Chondrocyte (in vitro differentiated cells): ENCODE data around the gene OR51V1. TPM values are rescaled to one million over a fixed set of nuclear protein-coding genes. Genes with fewer than 3 reads are reported as not detected.
"Not testable (repeated sequence)": the region's sequence is repeated elsewhere in the genome, so short reads cannot be mapped to it uniquely, and the experiment has no call there.

Experiments
- DNase-seq: peaks from one replicate; pipeline ENCODE4 v3.0.0; 2021; ENCODE audit warnings: mixed read lengths, low spot score
- H3K27ac Mint-ChIP-seq: one replicate; pipeline ENCODE4 v1.8.0; 2021; ENCODE audit warnings: mild to moderate bottlenecking, moderate library complexity, mixed read lengths; ENCODE audit not compliant: unreplicated experiment
- H3K27me3 Mint-ChIP-seq: 2 replicates; pipeline ENCODE4 v1.8.0; 2021; ENCODE audit warnings: low read depth, mixed read lengths
- H3K36me3 Mint-ChIP-seq: 2 replicates; pipeline ENCODE4 v1.8.0; 2021; ENCODE audit warnings: low read depth, mixed read lengths
- H3K4me1 Mint-ChIP-seq: 2 replicates; pipeline ENCODE4 v1.8.0; 2021; ENCODE audit warnings: low read depth, mild to moderate bottlenecking, mixed read lengths
- H3K4me3 Mint-ChIP-seq: one replicate; pipeline ENCODE4 v1.8.0; 2021; ENCODE audit warnings: mild to moderate bottlenecking, moderate library complexity, mixed read lengths; ENCODE audit not compliant: unreplicated experiment
- H3K9me3 Mint-ChIP-seq: 2 replicates; pipeline ENCODE4 v1.8.0; 2021; ENCODE audit warnings: low read depth, mixed read lengths
- long read RNA-seq: library from polyadenylated mRNA; stranded (forward); transcript quantifications from one replicate; pipeline ENCODE4 v2.0.0, GENCODE V29; 2021
- total RNA-seq: library from RNA; stranded (reverse); gene quantifications from 3 replicates; pipeline ENCODE4 v1.2.1, GENCODE V29; 2021
- TF ChIP-seq, protein P1 (sequence below): fragments of 200-600 bp; sonication (generic); IDR thresholded peaks from 2 replicates; pipeline ENCODE4 v1.5.0; 2021; ENCODE audit warnings: antibody characterized with exemption, mild to moderate bottlenecking, moderate library complexity

Gene OR51V1, protein sequence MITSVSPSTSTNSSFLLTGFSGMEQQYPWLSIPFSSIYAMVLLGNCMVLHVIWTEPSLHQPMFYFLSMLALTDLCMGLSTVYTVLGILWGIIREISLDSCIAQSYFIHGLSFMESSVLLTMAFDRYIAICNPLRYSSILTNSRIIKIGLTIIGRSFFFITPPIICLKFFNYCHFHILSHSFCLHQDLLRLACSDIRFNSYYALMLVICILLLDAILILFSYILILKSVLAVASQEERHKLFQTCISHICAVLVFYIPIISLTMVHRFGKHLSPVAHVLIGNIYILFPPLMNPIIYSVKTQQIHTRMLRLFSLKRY
- total RNA-seq = not detected in 3 replicates
- long read RNA-seq = 0 reads

DNA sequence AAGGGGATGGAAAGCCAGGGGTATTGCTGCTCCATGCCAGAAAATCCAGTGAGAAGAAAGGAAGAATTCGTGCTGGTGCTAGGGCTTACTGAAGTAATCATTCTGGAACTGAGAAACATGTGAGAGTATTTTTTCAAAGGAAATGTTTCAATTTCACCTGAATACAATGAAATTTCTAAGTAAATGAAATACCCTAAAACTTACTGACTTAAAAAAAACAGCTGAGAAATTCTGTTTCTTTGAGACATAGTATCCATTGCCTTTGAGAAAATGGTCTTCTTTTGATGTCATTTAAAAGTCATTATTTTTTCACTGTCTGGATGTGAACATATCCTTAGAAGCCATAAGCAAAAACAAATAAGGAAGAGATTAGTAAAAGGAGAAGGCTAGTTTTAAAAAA is at the start of gene OR51V1:
Gene OR51V1, minus strand, starts transcription at position 101 of the 400 bp plus-strand sequence. Its CDS starts 0 bp downstream, at position 101.
- Mint-ChIP-seq H3K4me1 (no peaks in the 10 kb centered on the region), H3K36me3 (no peaks in the 10 kb centered on the region), H3K4me3 (no peak within 1 kb of the TSS), H3K9me3 (no peaks in the 10 kb centered on the region), H3K27ac (no peak within 1 kb of the TSS), H3K27me3 (peaks cover 33% of the 10 kb centered on the region)
- no peak for DNase-seq
- TF ChIP-seq, protein P1, sequence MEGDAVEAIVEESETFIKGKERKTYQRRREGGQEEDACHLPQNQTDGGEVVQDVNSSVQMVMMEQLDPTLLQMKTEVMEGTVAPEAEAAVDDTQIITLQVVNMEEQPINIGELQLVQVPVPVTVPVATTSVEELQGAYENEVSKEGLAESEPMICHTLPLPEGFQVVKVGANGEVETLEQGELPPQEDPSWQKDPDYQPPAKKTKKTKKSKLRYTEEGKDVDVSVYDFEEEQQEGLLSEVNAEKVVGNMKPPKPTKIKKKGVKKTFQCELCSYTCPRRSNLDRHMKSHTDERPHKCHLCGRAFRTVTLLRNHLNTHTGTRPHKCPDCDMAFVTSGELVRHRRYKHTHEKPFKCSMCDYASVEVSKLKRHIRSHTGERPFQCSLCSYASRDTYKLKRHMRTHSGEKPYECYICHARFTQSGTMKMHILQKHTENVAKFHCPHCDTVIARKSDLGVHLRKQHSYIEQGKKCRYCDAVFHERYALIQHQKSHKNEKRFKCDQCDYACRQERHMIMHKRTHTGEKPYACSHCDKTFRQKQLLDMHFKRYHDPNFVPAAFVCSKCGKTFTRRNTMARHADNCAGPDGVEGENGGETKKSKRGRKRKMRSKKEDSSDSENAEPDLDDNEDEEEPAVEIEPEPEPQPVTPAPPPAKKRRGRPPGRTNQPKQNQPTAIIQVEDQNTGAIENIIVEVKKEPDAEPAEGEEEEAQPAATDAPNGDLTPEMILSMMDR = no peak

DNA sequence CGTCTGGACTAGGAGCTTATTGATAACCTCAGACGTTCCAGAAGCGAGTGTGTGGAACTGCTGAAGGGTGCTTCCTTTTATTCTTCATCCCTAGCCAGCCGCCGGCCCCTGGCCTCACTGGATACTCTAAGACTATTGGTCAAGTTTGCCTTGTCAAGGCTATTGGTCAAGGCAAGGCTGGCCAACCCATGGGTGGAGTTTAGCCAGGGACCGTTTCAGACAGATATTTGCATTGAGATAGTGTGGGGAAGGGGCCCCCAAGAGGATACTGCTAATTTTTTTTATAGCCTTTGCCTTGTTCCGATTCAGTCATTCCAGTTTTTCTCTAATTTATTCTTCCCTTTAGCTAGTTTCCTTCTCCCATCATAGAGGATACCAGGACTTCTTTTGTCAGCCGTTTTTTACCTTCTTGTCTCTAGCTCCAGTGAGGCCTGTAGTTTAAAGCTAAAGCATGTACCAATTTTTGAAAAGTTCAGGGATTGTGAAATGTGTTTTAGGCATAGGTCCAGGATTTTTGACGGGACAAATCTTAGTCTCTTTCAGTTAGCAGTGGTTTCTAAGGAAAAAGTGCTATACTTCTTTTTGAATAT is 49.4 kb upstream of the OR51V1 start, which contains the start of gene HBG1:
Gene HBG1, minus strand, starts transcription at position 51 of the 590 bp plus-strand sequence. CDS start 53 bp downstream, outside the sequence.
- H3K27ac Mint-ChIP-seq, H3K36me3 Mint-ChIP-seq, DNase-seq: not testable (repeated sequence)

DNA sequence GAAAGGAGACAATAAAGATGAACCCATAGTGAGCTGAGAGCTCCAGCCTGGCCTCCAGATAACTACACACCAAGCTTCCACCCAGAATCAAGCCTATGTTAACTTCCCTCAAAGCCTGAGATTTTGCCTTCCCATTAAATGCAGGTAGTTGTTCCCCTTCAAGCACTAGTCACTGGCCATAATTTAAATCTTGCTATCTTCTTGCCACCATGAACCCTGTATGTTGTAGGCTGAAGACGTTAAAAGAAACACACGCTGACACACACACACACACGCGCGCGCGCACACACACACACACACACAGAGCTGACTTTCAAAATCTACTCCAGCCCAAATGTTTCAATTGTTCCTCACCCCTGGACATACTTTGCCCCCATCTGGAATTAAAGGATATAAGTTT is 48.0 kb upstream of the OR51V1 start:
- not testable (repeated sequence) for DNase-seq, H3K27ac Mint-ChIP-seq, H3K36me3 Mint-ChIP-seq, H3K4me1 Mint-ChIP-seq, H3K9me3 Mint-ChIP-seq, H3K4me3 Mint-ChIP-seq
- H3K27me3 Mint-ChIP-seq = peaks cover 26% of the 10 kb centered on the region

More for the DNA sequence above, 49.4 kb upstream of the OR51V1 start, which contains the start of gene HBG1:
- not testable (repeated sequence) for H3K4me3 Mint-ChIP-seq, H3K9me3 Mint-ChIP-seq, H3K4me1 Mint-ChIP-seq
- peaks cover 26% of the 10 kb centered on the region for H3K27me3 Mint-ChIP-seq

DNA sequence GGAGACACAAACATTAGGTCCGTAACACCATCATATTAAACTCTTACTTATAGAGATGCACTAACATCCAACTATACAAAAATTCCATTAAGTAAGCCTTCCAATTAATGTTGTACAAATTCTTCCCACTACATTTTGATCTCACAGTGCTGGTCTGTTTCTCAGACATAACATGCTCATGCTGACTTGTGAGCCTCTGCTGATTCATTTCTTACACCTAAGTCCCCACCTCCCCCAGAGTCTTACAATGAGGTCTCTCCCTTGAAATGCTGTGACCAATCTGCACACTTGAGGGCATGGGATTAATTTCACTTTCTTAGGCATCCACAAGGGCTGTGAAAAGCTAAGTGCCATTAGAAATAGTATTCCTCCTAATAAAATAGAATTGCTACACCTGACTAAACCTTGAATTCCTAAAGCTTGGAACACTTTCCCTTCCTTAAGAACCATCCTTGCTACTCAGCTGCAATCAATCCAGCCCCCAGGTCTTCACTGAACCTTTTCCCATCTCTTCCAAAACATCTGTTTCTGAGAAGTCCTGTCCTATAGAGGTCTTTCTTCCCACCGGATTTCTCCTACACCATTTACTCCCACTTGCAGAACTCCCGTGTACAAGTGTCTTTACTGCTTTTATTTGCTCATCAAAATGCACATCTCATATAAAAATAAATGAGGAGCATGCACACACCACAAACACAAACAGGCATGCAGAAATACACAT is 47.1 kb upstream of the OR51V1 start:
- H3K4me1 Mint-ChIP-seq = no peaks in the 10 kb centered on the region
- no peaks in the 10 kb centered on the region for H3K9me3 Mint-ChIP-seq
- peaks cover 25% of the 10 kb centered on the region for H3K27me3 Mint-ChIP-seq
- TF ChIP-seq, protein P1 = no peak
- no peak for DNase-seq
- H3K36me3 Mint-ChIP-seq = no peaks in the 10 kb centered on the region
- no peak overlapping the region for H3K27ac Mint-ChIP-seq
- no peak overlapping the region for H3K4me3 Mint-ChIP-seq

DNA sequence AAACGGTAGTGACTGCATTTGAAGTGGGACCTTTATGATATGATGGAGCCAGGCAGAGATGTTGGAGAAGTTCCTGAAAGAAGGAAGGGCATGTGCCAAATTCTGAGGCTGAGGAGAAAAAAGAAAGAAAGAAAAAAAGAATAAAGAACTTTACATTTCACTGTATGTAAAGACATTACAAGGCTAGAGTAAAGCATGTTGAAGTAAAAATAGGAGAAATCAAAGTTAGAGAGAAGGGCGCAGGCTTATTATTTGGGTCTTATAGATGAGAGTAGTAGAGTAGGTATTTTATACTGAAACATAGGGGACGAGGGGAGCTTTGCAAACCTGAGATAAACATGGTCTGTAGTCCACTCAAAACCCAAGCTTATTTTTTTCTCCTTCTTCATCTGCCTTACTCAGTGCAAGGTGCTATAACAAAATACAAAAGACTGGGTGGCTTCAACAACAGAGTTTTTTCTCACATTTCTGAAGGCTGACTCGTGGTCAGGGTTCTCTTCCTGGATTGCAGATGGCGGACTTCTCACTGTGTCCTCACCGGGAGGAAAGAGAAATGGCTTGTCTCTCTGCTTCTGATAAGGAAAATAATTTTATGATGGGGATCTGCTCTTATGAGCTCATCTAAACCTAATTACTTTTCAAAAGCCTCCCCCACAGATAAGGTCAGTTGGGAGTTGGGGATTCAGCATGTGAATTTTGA is 46.4 kb upstream of the OR51V1 start:
- Mint-ChIP-seq H3K36me3 (no peaks in the 10 kb centered on the region), H3K4me1 (no peaks in the 10 kb centered on the region), H3K27me3 (peaks cover 28% of the 10 kb centered on the region), H3K27ac (no peak overlapping the region), H3K9me3 (no peaks in the 10 kb centered on the region), H3K4me3 (no peak overlapping the region)
- DNase-seq = no peak
- TF ChIP-seq, protein P1 = no peak
